Liver (tissue), 9 donors: ENCODE results near the gene IRAK2. TPM values are rescaled to one million over a fixed set of nuclear protein-coding genes. Genes with fewer than 3 reads are reported as not detected.
"Not testable (repeated sequence)": the region's sequence is repeated elsewhere in the genome, so short reads cannot be mapped to it uniquely, and the experiment has no call there.

Experiments
- DNase-seq: peaks from one replicate; pipeline ENCODE4 v3.0.0-alpha.2; 2017; ENCODE audit warnings: low spot score
- H3K27ac ChIP-seq, 2 donors: one replicate each; pipeline ENCODE4 v1.7.0; 2013; ENCODE audit warnings: inconsistent platforms in 2 of 2, low read length in 2 of 2, control low read depth in 1 of 2, low read depth in 1 of 2, mild to moderate bottlenecking in 1 of 2
- H3K27me3 ChIP-seq, 4 donors: one replicate each; pipeline versions ENCODE4 v1.6.1 to v1.7.0; 2013; ENCODE audit warnings: low read length in 3 of 4, inconsistent platforms in 1 of 4, mild to moderate bottlenecking in 1 of 4, moderate library complexity in 1 of 4; ENCODE audit not compliant: control insufficient read depth in 4 of 4, insufficient read depth in 4 of 4
- H3K36me3 ChIP-seq, 4 donors: one replicate each; pipeline versions ENCODE4 v1.6.1 to v1.7.0; 2013; ENCODE audit warnings: low read length in 3 of 4, mild to moderate bottlenecking in 3 of 4, low read depth in 1 of 4, moderate library complexity in 1 of 4; ENCODE audit not compliant: control insufficient read depth in 4 of 4, insufficient read depth in 3 of 4
- H3K4me1 ChIP-seq, 4 donors: one replicate each; pipeline versions ENCODE4 v1.6.1 to v1.7.0; 2013; ENCODE audit warnings: low read length in 3 of 4, mild to moderate bottlenecking in 3 of 4, moderate library complexity in 1 of 4; ENCODE audit not compliant: control insufficient read depth in 4 of 4, insufficient read depth in 4 of 4
- H3K4me3 ChIP-seq, 3 donors: one replicate each; pipeline versions ENCODE4 v1.6.1 to v1.7.0; 2013; ENCODE audit warnings: low read length in 3 of 3, control low read depth in 1 of 3, low read depth in 1 of 3, mild to moderate bottlenecking in 1 of 3
- H3K9ac ChIP-seq, 2 donors: one replicate each; pipeline ENCODE4 v1.7.0; 2013; ENCODE audit warnings: low read length in 2 of 2, mild to moderate bottlenecking in 2 of 2, moderate library complexity in 2 of 2, control low read depth in 1 of 2, low read depth in 1 of 2
- H3K9me3 ChIP-seq, 4 donors: one replicate each; pipeline versions ENCODE4 v1.6.1 to v1.7.0; 2013; ENCODE audit warnings: low read length in 3 of 4; ENCODE audit not compliant: control insufficient read depth in 4 of 4
- FOXA1 ChIP-seq: IDR thresholded peaks from 2 replicates; pipeline ENCODE4 v1.6.1; 2016; ENCODE audit warnings: antibody characterized with exemption
- GABPA ChIP-seq, 2 donors: IDR thresholded peaks in 1 of 2; conservative IDR thresholded peaks in 1 of 2; 2 replicates each; pipeline ENCODE4 v1.6.1; 2016; ENCODE audit warnings: antibody characterized with exemption in 2 of 2, mild to moderate bottlenecking in 1 of 2, moderate library complexity in 1 of 2
- JUND ChIP-seq, 2 donors: IDR thresholded peaks; 2 replicates each; pipeline ENCODE4 v1.6.1; 2016; ENCODE audit warnings: antibody characterized with exemption in 2 of 2
- NR2F2 ChIP-seq: IDR thresholded peaks from 2 replicates; pipeline ENCODE4 v1.6.1; 2016; ENCODE audit warnings: antibody characterized with exemption
- RXRA ChIP-seq, 2 donors: IDR thresholded peaks; 2 replicates each; pipeline ENCODE4 v1.6.1; 2017 to 2018; ENCODE audit warnings: antibody characterized with exemption in 2 of 2, mild to moderate bottlenecking in 1 of 2
- SP1 ChIP-seq: IDR thresholded peaks from 2 replicates; pipeline ENCODE4 v1.6.1; 2018; ENCODE audit warnings: antibody characterized with exemption, mild to moderate bottlenecking
- YY1 ChIP-seq: IDR thresholded peaks from 2 replicates; pipeline ENCODE4 v1.6.1; 2016; ENCODE audit warnings: antibody characterized with exemption, mild to moderate bottlenecking
- WGBS: extraction: QIAGEN DNeasy Blood & Tissue Kit; methylation state at CpG from one replicate; pipeline ENCODE4 v1.1.7; 2013; 5-methylcytosine and 5-hydroxymethylcytosine counted together
- polyA plus RNA-seq, 2 donors: library from polyadenylated mRNA; stranded (reverse) in 1 of 2; unstranded in 1 of 2; fragments of 200-250 nt in 1 of 2; fragments of >200 nt in 1 of 2; fragmentation: Nextera tagmentation in 1 of 2; extraction: Ambion mirVana in 1 of 2; gene quantifications; one replicate each; pipeline versions ENCODE4 v1.2.1 to v1.2.3, GENCODE V29; 2013 to 2015
- total RNA-seq, 2 donors: library from RNA; depleted of rRNA; stranded (reverse); fragments of >200 nt; gene quantifications; one replicate each; pipeline ENCODE4 v1.2.3, GENCODE V29; 2014
- TF ChIP-seq, protein P1 (sequence below): IDR thresholded peaks from 2 replicates; pipeline ENCODE4 v1.6.1; 2016; ENCODE audit warnings: antibody characterized with exemption
- TF ChIP-seq, protein P2 (sequence below): fragments of 150-350 bp; IDR thresholded peaks from 2 replicates; pipeline ENCODE4 v1.5.1; 2017; ENCODE audit warnings: improper control_type of control experiment, low read depth, low read length; ENCODE audit not compliant: missing input control
- TF ChIP-seq, protein P3 (sequence below): IDR thresholded peaks from 2 replicates; pipeline ENCODE4 v1.6.1; 2016; ENCODE audit warnings: antibody characterized with exemption
- TF ChIP-seq, protein P4 (sequence below): IDR thresholded peaks from 2 replicates; pipeline ENCODE4 v1.6.1; 2016; ENCODE audit warnings: antibody characterized with exemption, mild to moderate bottlenecking
- donor health status: healthy.
- donor health status: healthy.
- donor health status: healthy.
- donor health status: healthy.
- donor health status: healthy.

IRAK2 gene
- total and polyA plus RNA-seq, 4 donors = 2.7 to 9.3 (median 5.9) TPM

- TF ChIP-seq FOXA1 (no peak), NR2F2 (no peak)
Observed at GRCh38 chr3:10121064-10121463, 43.7 kb upstream of the IRAK2 start (continued).

GRCh38 chr3:10122724-10123123 is 42.0 kb upstream of the IRAK2 start:
- H3K4me3 ChIP-seq = no peak overlapping the region
- H3K27ac ChIP-seq = no peak overlapping the region
- DNase-seq = no peak
- TF ChIP-seq, protein P1, sequence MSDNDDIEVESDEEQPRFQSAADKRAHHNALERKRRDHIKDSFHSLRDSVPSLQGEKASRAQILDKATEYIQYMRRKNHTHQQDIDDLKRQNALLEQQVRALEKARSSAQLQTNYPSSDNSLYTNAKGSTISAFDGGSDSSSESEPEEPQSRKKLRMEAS = no peak
- TF ChIP-seq, protein P2, sequence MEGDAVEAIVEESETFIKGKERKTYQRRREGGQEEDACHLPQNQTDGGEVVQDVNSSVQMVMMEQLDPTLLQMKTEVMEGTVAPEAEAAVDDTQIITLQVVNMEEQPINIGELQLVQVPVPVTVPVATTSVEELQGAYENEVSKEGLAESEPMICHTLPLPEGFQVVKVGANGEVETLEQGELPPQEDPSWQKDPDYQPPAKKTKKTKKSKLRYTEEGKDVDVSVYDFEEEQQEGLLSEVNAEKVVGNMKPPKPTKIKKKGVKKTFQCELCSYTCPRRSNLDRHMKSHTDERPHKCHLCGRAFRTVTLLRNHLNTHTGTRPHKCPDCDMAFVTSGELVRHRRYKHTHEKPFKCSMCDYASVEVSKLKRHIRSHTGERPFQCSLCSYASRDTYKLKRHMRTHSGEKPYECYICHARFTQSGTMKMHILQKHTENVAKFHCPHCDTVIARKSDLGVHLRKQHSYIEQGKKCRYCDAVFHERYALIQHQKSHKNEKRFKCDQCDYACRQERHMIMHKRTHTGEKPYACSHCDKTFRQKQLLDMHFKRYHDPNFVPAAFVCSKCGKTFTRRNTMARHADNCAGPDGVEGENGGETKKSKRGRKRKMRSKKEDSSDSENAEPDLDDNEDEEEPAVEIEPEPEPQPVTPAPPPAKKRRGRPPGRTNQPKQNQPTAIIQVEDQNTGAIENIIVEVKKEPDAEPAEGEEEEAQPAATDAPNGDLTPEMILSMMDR = no peak
- no peak for TF ChIP-seq FOXA1
- TF ChIP-seq JUND (IDR thresholded peaks at IDR 0.05) = no peak
- no peak for TF ChIP-seq RXRA (IDR thresholded peaks at IDR 0.05)
- no peak for TF ChIP-seq GABPA (IDR thresholded peaks at IDR 0.05 in 1 of 2, conservative IDR thresholded peaks at IDR 0.05 in 1 of 2)
- no peak for TF ChIP-seq YY1
- TF ChIP-seq, protein P3, sequence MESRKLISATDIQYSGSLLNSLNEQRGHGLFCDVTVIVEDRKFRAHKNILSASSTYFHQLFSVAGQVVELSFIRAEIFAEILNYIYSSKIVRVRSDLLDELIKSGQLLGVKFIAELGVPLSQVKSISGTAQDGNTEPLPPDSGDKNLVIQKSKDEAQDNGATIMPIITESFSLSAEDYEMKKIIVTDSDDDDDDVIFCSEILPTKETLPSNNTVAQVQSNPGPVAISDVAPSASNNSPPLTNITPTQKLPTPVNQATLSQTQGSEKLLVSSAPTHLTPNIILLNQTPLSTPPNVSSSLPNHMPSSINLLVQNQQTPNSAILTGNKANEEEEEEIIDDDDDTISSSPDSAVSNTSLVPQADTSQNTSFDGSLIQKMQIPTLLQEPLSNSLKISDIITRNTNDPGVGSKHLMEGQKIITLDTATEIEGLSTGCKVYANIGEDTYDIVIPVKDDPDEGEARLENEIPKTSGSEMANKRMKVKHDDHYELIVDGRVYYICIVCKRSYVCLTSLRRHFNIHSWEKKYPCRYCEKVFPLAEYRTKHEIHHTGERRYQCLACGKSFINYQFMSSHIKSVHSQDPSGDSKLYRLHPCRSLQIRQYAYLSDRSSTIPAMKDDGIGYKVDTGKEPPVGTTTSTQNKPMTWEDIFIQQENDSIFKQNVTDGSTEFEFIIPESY = no peak
- TF ChIP-seq SP1 = no peak
- TF ChIP-seq, protein P4, sequence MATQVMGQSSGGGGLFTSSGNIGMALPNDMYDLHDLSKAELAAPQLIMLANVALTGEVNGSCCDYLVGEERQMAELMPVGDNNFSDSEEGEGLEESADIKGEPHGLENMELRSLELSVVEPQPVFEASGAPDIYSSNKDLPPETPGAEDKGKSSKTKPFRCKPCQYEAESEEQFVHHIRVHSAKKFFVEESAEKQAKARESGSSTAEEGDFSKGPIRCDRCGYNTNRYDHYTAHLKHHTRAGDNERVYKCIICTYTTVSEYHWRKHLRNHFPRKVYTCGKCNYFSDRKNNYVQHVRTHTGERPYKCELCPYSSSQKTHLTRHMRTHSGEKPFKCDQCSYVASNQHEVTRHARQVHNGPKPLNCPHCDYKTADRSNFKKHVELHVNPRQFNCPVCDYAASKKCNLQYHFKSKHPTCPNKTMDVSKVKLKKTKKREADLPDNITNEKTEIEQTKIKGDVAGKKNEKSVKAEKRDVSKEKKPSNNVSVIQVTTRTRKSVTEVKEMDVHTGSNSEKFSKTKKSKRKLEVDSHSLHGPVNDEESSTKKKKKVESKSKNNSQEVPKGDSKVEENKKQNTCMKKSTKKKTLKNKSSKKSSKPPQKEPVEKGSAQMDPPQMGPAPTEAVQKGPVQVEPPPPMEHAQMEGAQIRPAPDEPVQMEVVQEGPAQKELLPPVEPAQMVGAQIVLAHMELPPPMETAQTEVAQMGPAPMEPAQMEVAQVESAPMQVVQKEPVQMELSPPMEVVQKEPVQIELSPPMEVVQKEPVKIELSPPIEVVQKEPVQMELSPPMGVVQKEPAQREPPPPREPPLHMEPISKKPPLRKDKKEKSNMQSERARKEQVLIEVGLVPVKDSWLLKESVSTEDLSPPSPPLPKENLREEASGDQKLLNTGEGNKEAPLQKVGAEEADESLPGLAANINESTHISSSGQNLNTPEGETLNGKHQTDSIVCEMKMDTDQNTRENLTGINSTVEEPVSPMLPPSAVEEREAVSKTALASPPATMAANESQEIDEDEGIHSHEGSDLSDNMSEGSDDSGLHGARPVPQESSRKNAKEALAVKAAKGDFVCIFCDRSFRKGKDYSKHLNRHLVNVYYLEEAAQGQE = no peak
- H3K4me1 ChIP-seq = no peaks in the 10 kb centered on the region
- no peaks in the 10 kb centered on the region for H3K9me3 ChIP-seq
- WGBS = 96% methylated on average over 4 of the region's 4 CpGs
- H3K9ac ChIP-seq = no peak overlapping the region
- no peaks in the 10 kb centered on the region for H3K27me3 ChIP-seq
- H3K36me3 ChIP-seq = peaks cover 8 to 25% (median 19%) of the 10 kb centered on the region in 4 donors

DNA sequence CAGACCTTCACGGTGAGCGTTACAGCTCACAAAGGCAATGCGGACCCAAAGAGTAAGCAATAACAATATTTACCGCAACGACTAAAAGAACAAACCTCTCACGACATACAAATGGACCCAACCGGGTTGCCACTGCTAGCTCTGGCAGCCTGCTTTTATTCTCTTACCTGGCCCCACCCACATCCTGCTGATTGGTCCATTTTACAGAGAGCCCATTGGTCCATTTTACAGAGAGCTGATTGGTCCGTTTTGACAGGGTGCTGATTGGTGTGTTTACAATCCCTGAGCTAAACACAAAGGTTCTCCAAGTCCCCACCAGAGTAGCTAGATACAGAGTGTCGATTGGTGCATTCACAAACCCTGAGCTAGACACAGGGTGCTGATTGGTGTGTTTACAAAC is 28.8 kb upstream of the IRAK2 start:
- 92% methylated on average over 9 of the region's 9 CpGs for WGBS
- DNase-seq = not testable (repeated sequence)

More for the DNA sequence above, 28.8 kb upstream of the IRAK2 start:
- not testable (repeated sequence) for H3K27me3 ChIP-seq, H3K27ac ChIP-seq, H3K36me3 ChIP-seq, H3K4me3 ChIP-seq, H3K9me3 ChIP-seq, H3K4me1 ChIP-seq, H3K9ac ChIP-seq
